A549 (cell line): Measurements from ENCODE around the gene INTS14.

Source experiments
- EHMT2 ChIP-seq: fragments of 200-600 bp; sonication (generic); IDR thresholded peaks from 2 replicates; pipeline ENCODE4 v1.6.1; 2016; ENCODE audit warnings: antibody characterized with exemption, low read depth, mild to moderate bottlenecking, moderate library complexity
- EP300 ChIP-seq, 2 experiments: fragments of >200 bp; sonication (Bioruptor Twin); formaldehyde crosslinking; IDR thresholded peaks; 2 replicates in 1 of 2; 3 replicates in 1 of 2; pipeline ENCODE4 v1.6.1; 2016 to 2017
- HMGXB4 ChIP-seq: fragments of 250-450 bp; sonication (Bioruptor Pico); IDR thresholded peaks from 2 replicates; pipeline ENCODE4 v1.5.0; 2021; ENCODE audit warnings: mild to moderate bottlenecking, moderate library complexity, borderline replicate concordance
- NR3C1 ChIP-seq: fragments of >200 bp; sonication (Bioruptor Twin); formaldehyde crosslinking; IDR thresholded peaks from 3 replicates; pipeline ENCODE4 v1.6.1; 2017
- POLR2A ChIP-seq: IDR thresholded peaks from 2 replicates; pipeline ENCODE4 v1.6.1; 2012; ENCODE audit warnings: mild to moderate bottlenecking, low read length
- RAD21 ChIP-seq, 2 experiments: fragments of >200 bp in 1 of 2; sonication (Bioruptor Twin) in 1 of 2; formaldehyde crosslinking in 1 of 2; IDR thresholded peaks in 1 of 2; conservative IDR thresholded peaks in 1 of 2; 2 replicates in 1 of 2; 3 replicates in 1 of 2; pipeline ENCODE4 v1.6.1; 2012 to 2018; ENCODE audit warnings: inconsistent platforms in 1 of 2
- RARB ChIP-seq: fragments of 250-450 bp; sonication (Bioruptor Pico); IDR thresholded peaks from 2 replicates; pipeline ENCODE4 v1.8.0; 2021; ENCODE audit warnings: mild to moderate bottlenecking, moderate library complexity
- RCOR1 ChIP-seq: fragments of 150-350 bp; IDR thresholded peaks from 2 replicates; pipeline ENCODE4 v1.6.1; 2014; ENCODE audit warnings: antibody characterized with exemption, low read length, low read depth
- REST ChIP-seq: fragments of 200-600 bp; sonication (generic); IDR thresholded peaks from 2 replicates; pipeline ENCODE4 v1.6.1; 2016; ENCODE audit warnings: antibody characterized with exemption, mild to moderate bottlenecking, moderate library complexity
- RNF2 ChIP-seq: fragments of 200-600 bp; sonication (generic); IDR thresholded peaks from 2 replicates; pipeline ENCODE4 v1.6.1; 2016; ENCODE audit warnings: low read depth, mild to moderate bottlenecking, antibody characterized with exemption, moderate library complexity, borderline replicate concordance
- SMC3 ChIP-seq: fragments of >200 bp; sonication (Bioruptor Twin); formaldehyde crosslinking; IDR thresholded peaks from 3 replicates; pipeline ENCODE4 v1.6.1; 2018; ENCODE audit warnings: inconsistent platforms
- ZFP36 ChIP-seq: fragments of 450-650 bp; IDR thresholded peaks from 2 replicates; pipeline ENCODE4 v1.6.1; 2014; ENCODE audit warnings: borderline replicate concordance; ENCODE audit not compliant: partially characterized antibody
- TF ChIP-seq, protein P1 (sequence below): fragments of >200 bp; sonication (Bioruptor Twin); formaldehyde crosslinking; IDR thresholded peaks from 3 replicates; pipeline ENCODE4 v1.5.1; 2016
- TF ChIP-seq, protein P2 (sequence below): IDR thresholded peaks from 2 replicates; pipeline ENCODE4 v1.6.1; 2012

DNA sequence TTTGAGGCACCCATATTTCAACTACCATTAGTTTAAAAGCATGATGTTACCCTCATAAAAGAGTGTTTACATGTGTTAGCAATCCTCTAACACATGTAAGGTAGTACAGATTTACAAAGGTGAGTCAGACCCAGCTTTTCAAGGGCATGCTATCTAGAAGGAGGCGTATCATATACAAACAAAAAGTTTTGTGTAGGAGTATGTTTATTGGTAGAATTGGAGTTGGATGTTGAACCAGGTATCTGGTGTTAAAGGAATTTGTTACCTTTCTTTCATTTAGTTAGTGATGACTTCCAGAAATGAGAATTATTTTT is 78.2 kb downstream of the INTS14 start:
- TF ChIP-seq POLR2A: no peak
- TF ChIP-seq, protein P1, sequence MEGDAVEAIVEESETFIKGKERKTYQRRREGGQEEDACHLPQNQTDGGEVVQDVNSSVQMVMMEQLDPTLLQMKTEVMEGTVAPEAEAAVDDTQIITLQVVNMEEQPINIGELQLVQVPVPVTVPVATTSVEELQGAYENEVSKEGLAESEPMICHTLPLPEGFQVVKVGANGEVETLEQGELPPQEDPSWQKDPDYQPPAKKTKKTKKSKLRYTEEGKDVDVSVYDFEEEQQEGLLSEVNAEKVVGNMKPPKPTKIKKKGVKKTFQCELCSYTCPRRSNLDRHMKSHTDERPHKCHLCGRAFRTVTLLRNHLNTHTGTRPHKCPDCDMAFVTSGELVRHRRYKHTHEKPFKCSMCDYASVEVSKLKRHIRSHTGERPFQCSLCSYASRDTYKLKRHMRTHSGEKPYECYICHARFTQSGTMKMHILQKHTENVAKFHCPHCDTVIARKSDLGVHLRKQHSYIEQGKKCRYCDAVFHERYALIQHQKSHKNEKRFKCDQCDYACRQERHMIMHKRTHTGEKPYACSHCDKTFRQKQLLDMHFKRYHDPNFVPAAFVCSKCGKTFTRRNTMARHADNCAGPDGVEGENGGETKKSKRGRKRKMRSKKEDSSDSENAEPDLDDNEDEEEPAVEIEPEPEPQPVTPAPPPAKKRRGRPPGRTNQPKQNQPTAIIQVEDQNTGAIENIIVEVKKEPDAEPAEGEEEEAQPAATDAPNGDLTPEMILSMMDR: no peak
- TF ChIP-seq RNF2: no peak
- no peak for TF ChIP-seq RCOR1
- no peak for TF ChIP-seq SMC3
- TF ChIP-seq REST: no peak
- no peak for TF ChIP-seq EP300 (IDR thresholded peaks at IDR 0.05)
- TF ChIP-seq RARB (CRISPR knock-in tag): no peak
- no peak for TF ChIP-seq HMGXB4 (CRISPR knock-in tag)
- TF ChIP-seq RAD21 (conservative IDR thresholded peaks at IDR 0.05 in 1 of 2, IDR thresholded peaks at IDR 0.05 in 1 of 2): no peak
- no peak for TF ChIP-seq NR3C1
- no peak for TF ChIP-seq EHMT2
- TF ChIP-seq ZFP36: no peak
- TF ChIP-seq, protein P2, sequence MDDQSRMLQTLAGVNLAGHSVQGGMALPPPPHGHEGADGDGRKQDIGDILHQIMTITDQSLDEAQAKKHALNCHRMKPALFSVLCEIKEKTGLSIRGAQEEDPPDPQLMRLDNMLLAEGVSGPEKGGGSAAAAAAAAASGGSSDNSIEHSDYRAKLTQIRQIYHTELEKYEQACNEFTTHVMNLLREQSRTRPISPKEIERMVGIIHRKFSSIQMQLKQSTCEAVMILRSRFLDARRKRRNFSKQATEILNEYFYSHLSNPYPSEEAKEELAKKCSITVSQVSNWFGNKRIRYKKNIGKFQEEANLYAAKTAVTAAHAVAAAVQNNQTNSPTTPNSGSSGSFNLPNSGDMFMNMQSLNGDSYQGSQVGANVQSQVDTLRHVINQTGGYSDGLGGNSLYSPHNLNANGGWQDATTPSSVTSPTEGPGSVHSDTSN: no peak
